Ishikawa (cell line): Measurements from ENCODE around the gene CYP11A1.

Experiments used
- CREB1 ChIP-seq: IDR thresholded peaks from 2 replicates; pipeline ENCODE4 v1.6.1; 2012; ENCODE audit warnings: low read depth
- MAX ChIP-seq: IDR thresholded peaks from 2 replicates; pipeline ENCODE4 v1.6.1; 2012
- RAD21 ChIP-seq: IDR thresholded peaks from 2 replicates; pipeline ENCODE4 v1.6.1; 2012; ENCODE audit warnings: low read depth

DNA sequence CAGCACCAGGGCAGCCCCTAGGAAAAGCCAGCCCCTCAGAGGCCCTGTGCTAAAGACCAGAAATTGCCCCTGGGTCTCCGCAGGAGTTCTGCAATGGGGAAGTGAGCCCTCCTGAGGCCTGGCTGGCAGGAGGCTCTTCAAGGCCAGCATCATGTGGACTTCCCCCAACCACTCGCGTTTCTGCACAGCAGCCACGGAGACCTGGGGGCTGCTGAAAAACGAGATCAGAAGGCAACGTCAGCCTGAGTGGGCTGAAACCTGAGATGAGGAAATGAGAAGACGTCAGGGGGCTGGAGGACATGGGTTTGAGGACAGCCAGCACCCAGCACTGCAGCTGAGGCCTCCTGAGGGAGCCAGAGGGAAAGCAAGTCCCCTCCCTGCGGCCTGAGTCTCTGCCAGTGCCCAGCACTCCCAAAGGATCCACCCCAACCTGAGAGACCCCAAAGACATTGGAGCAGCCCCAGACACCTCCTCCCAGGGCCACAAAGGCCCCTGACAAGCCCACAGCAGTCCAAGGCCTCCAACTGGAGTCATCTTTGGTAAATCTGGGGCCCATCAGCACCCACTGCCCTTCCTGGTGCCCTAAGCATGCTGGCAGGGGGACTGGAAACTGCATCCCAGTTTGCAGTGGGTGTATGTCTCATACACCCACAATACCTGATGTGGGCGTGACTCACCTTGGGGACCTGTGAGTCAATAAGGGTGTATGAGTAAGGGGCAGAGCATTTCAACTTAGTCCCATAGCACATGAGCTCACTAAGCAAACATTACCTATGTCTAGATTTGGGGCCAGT is 29.2 kb upstream of the CYP11A1 start:
- TF ChIP-seq RAD21 (no peak), CREB1 (no peak), MAX (no peak)
